Endothelial cell of coronary artery (primary cell): Measurements from ENCODE around the gene MARCHF2. TPM values are rescaled to one million over a fixed set of nuclear protein-coding genes. Genes with fewer than 3 reads are reported as not detected.

Experiments
- total RNA-seq: library from RNA; depleted of rRNA; stranded (reverse); fragments of >200 nt; gene quantifications from 2 replicates; pipeline ENCODE4 v1.2.3, GENCODE V29; 2014

The MARCHF2 gene, protein sequence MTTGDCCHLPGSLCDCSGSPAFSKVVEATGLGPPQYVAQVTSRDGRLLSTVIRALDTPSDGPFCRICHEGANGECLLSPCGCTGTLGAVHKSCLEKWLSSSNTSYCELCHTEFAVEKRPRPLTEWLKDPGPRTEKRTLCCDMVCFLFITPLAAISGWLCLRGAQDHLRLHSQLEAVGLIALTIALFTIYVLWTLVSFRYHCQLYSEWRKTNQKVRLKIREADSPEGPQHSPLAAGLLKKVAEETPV
- total RNA-seq, result 89.6 and 160 TPM in 2 replicates

DNA sequence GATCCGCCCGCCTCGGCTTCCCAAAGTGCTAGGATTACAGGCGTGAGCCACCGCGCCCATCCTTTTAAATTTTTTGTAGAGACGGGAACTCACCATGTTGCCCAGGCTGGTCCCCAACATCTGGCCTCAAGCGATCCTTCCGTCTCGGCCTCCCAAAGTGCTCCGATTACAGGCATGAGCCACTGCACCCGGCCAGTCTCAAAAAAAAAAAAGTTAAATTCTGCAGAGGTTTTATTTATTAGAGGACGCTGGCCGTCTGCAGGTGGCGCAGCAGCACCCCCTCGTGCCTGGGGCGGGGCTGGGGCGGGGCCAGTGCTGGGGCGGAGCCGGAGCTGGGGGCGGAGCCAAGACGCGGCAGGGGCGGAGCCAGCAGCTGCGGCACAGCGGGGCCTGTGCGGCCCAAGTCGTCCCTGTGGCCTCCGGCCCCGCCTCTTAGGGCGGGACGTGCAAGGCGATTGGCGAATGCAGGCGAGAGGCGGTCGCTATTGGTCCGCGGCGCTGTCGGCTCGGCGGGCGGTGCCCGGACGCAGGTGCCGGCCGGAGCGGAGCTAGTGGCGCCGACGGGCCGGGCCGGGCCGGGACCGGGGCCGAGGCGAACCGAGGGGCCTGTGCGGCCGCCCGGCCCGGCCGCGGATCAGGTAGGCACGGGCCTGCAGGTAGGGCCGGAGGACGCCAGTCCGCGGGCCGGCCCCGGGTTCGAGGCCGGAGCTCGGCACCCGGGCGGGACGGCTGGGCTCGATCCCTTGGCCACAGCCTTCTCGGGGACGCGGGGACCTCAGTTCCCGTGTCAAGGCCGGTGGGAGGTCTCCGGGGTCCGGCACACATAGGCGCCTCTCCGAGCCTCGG lies at the start of gene MARCHF2:
Gene MARCHF2 (plus strand): TSS at position 523 of the 846 bp plus-strand sequence. CDS start 8,536 bp downstream, outside the sequence.

DNA sequence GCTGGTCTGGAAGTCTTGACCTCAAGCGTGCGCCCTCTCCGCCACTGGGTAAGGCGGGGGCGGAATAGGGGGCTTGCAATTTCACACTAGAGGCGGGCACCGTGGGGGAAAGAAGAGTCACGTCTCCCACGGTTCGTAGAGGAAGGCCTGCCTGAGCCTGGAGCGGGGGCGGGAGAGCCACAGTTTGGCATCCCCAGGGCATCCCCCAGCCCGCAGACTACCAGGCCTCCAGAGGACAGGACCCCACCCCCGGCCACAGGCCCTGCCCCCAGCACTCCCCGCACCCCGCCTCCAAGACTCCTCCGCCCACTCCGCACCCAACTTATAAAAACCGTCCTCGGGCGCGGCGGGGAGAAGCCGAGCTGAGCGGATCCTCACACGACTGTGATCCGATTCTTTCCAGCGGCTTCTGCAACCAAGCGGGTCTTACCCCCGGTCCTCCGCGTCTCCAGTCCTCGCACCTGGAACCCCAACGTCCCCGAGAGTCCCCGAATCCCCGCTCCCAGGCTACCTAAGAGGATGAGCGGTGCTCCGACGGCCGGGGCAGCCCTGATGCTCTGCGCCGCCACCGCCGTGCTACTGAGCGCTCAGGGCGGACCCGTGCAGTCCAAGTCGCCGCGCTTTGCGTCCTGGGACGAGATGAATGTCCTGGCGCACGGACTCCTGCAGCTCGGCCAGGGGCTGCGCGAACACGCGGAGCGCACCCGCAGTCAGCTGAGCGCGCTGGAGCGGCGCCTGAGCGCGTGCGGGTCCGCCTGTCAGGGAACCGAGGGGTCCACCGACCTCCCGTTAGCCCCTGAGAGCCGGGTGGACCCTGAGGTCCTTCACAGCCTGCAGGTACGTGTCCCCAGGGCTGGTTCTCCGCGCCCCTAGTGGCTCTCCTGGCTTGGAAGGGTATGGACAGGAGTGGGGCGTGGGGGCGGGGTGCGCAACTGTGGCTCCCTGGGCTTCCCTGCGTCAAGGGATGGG lies 49.0 kb upstream of the MARCHF2 start, which contains the start of gene ANGPTL4:
Gene ANGPTL4 (plus strand): TSS at position 353 of the 969 bp plus-strand sequence. CDS start 167 bp downstream, at position 520.

DNA sequence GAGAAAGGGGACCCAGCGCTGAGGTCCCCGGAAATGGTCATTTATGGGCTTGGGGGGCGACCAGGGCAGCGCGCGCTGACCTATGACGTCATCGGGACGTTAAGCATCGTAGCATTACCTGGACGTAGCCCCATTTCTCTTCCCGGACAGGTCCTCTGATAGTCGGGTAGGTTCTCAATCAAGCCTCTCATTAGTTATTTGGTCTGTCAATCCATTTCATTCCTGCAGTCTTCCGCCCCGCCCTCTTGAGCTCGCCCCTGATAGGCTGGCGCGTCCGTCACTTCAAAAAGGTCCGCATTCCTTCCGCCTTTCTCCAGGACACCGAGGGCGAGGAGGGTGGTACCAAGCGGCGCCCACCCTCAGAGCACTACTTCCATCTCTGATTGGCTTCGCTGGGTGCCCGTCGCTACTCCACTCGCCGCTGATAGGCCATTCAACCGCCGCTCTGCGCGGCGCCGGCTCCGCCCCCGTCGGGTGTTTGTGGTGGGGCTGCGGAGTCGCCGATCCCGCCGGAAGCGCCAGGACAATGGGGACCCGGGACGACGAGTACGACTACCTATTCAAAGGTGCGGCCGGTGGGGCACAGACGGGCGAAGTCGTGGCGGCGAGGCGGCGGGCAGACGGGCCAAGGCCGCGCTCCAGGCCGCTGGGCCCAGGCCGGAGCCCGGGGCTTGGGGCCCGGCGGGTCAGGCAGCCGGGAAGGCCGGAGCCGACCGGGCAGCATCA lies 23.1 kb upstream of the MARCHF2 start, which contains the start of gene RAB11B:
Gene RAB11B (plus strand): TSS at position 470 of the 726 bp plus-strand sequence. CDS start 57 bp downstream, at position 527.

DNA sequence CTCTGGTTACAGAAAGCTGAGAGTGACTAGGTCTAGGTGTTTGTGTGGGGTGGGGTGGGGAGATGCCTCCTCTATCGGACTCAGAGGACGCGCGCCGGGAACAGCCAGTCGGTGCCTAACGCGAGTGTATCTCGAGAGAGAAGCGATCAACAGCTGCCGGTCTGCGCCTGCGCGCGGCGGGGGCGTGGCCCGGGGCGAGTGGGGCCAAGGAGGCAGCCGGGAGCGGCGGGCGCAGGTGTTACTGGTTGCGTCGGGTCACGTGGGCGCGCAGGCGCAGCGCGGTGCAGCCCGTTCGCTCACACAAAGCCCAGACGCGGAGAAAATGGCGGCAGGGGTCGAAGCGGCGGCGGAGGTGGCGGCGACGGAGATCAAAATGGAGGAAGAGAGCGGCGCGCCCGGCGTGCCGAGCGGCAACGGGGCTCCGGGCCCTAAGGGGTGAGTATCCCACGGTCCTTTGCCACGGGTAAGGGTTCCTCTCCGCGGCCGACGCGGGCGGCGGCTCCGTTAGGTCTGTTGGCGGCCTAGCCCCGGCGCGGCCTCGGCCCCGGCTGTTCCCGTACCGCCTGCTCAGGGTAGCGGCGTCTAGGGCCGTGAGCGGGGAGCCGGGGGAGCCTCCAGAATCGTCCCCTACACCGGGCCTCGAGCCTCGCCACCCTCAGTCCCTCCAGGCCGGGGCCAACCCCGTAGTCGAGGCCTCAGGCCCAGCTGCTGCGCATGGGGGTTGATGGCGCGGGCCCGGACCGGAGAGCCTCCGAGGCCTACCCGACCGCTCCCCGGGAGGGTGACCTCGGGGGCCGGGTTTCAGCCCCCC lies 31.8 kb downstream of the MARCHF2 start, which contains the start of gene HNRNPM:
Gene HNRNPM (plus strand): TSS at position 299 of the 811 bp plus-strand sequence. CDS start 24 bp downstream, at position 323.

Other genes starting within 250 kb of the MARCHF2 start
- gene CERS4, start 203.9 kb upstream of the MARCHF2 start, total RNA-seq, result 1.8 and 2.5 TPM in 2 replicates
- gene CD320, start 104.9 kb upstream of the MARCHF2 start, total RNA-seq, result 28.0 and 31.7 TPM in 2 replicates
- gene NDUFA7, start 91.9 kb upstream of the MARCHF2 start, total RNA-seq, result 30.6 and 37.2 TPM in 2 replicates
- 625 and 752 TPM in 2 replicates for gene RPS28, start 91.8 kb upstream of the MARCHF2 start, total RNA-seq
- gene KANK3, start 70.0 kb upstream of the MARCHF2 start, total RNA-seq, result 19.3 and 35.2 TPM in 2 replicates
- 21.4 and 262 TPM in 2 replicates for gene ANGPTL4, start 49.1 kb upstream of the MARCHF2 start, total RNA-seq
- gene RAB11B, start 22.9 kb upstream of the MARCHF2 start, total RNA-seq, result 60.2 and 82.3 TPM in 2 replicates
- 79.4 and 116 TPM in 2 replicates for gene HNRNPM, start 31.7 kb downstream of the MARCHF2 start, total RNA-seq
- not detected in 2 replicates for gene PRAM1, start 89.3 kb downstream of the MARCHF2 start, total RNA-seq
- 2.7 and 5.9 TPM in 2 replicates for gene ZNF414, start 100.9 kb downstream of the MARCHF2 start, total RNA-seq
- 0.09 and 0.28 TPM in 2 replicates for gene MYO1F, start 164.1 kb downstream of the MARCHF2 start, total RNA-seq
- gene ADAMTS10, start 197.4 kb downstream of the MARCHF2 start, total RNA-seq, result 2.2 and 11.6 TPM in 2 replicates
- not detected in 2 replicates for gene NFILZ, start 217.3 kb downstream of the MARCHF2 start, total RNA-seq